Mammary epithelial cell (primary cell): ENCODE results near the gene LRP2.

Experiments used
- CTCF ChIP-seq, 2 donors: IDR thresholded peaks in 1 of 2; conservative IDR thresholded peaks in 1 of 2; 2 replicates each; pipeline ENCODE4 v1.5.1; 2011 to 2012; ENCODE audit warnings: inconsistent platforms in 2 of 2, low read length in 2 of 2, mild to moderate bottlenecking in 2 of 2, control low read depth in 1 of 2, low read depth in 1 of 2; ENCODE audit not compliant: insufficient read depth in 1 of 2; ENCODE audit errors: extremely low read depth in 1 of 2
- EZH2 ChIP-seq: IDR thresholded peaks from 2 replicates; pipeline ENCODE4 v1.6.1; 2012; ENCODE audit warnings: low read length, inconsistent platforms, borderline replicate concordance

DNA sequence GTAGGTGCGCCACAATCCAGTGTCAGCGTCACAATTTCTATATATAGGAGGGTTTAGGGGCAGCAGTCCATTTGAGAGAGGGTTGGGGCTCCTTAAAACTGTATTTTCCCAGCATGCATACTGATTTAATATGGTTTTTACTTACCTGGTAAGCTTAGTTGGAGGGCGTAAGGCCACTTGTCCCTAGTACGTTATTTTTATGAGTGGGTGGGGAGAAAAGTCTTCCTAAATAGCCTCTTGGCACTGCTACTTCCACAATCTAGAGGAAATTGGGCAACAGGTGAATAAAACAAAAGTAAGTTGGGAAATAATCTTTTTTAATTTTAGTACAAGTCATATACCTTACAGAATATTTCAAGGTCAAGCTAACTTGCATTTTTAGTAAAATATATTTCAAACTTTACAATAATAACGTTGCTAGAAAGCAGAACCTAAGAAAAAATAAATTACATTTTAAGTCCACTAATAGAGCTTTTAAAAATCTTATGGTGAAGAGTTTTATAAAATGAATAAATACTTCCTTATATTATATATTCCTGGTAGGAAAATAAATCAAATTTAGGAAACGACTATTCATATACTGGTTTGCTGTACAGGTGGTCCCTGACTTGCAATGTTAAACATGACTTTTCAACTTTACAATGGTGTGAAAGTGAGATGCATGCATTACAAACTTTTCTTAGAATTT, 272.1 kb downstream of the LRP2 start:
- TF ChIP-seq CTCF (conservative IDR thresholded peaks at IDR 0.05 in 1 of 2, IDR thresholded peaks at IDR 0.05 in 1 of 2; ENCODE audit: extremely low read depth in 1 of 2, insufficient read depth in 1 of 2, low read depth in 1 of 2, low read length in 2 of 2) = no peak
- TF ChIP-seq EZH2 = no peak
